Measurements from ENCODE around the gene KIF5A.

The KIF5A gene

GRCh38 chr12:57607958-57608663 lies 58.3 kb downstream of the KIF5A start:
- H3K4me3 ChIP-seq (replicated peaks; ENCODE audit: low read depth, low read length) = no peak overlapping the region
- no peak for TF ChIP-seq CTCF (IDR thresholded peaks at IDR 0.05; ENCODE audit: low read depth, low read length, missing control alignments)
- DNase-seq (ENCODE audit: extremely low read depth, low read depth) = no peak

GRCh38 chr12:57609101-57609780 lies 59.4 kb downstream of the KIF5A start:
- no peak for TF ChIP-seq CTCF (IDR thresholded peaks at IDR 0.05; ENCODE audit: low read depth, low read length, missing control alignments)
- DNase-seq (ENCODE audit: extremely low read depth, low read depth) = no peak
- no peak overlapping the region for H3K4me3 ChIP-seq (replicated peaks; ENCODE audit: low read depth, low read length)

GRCh38 chr12:57609781-57610553 lies 60.1 kb downstream of the KIF5A start:
- no peak for DNase-seq (ENCODE audit: extremely low read depth, low read depth)
- no peak overlapping the region for H3K4me3 ChIP-seq (replicated peaks; ENCODE audit: low read depth, low read length)
- no peak for TF ChIP-seq CTCF (IDR thresholded peaks at IDR 0.05; ENCODE audit: low read depth, low read length, missing control alignments)

- no peak for DNase-seq (ENCODE audit: extremely low read depth, low read depth)
- H3K4me3 ChIP-seq (replicated peaks; ENCODE audit: low read depth, low read length) = peak overlapping the region; percentile 54
- TF ChIP-seq CTCF (IDR thresholded peaks at IDR 0.05; ENCODE audit: low read depth, low read length, missing control alignments) = no peak
These were observed 60.8 kb downstream of the KIF5A start for GRCh38 chr12:57610554-57611107.

GRCh38 chr12:57611108-57611826 lies 61.4 kb downstream of the KIF5A start, which contains the start of gene ARHGEF25:
Gene ARHGEF25 (plus strand): TSS chr12:57611435. CDS start chr12:57611895, 460 bp downstream.
- no peak for TF ChIP-seq CTCF (IDR thresholded peaks at IDR 0.05; ENCODE audit: low read depth, low read length, missing control alignments)
- no peak for DNase-seq (ENCODE audit: extremely low read depth, low read depth)
- H3K4me3 ChIP-seq (replicated peaks; ENCODE audit: low read depth, low read length) = peak within 1 kb of the TSS; percentile 54

Data from HFF-Myc (cell line).